HFF-Myc (cell line): ENCODE measurements around the gene BET1.

ENCODE experiments used
- DNase-seq: peaks from one replicate; pipeline ENCODE4 v3.0.0-alpha.2; 2011; ENCODE audit warnings: low read depth; ENCODE audit errors: extremely low read depth
- H3K4me3 ChIP-seq: replicated peaks from 2 replicates; pipeline ENCODE4 v1.5.1; 2011; ENCODE audit warnings: low read depth, mild to moderate bottlenecking, control low read depth, low read length
- TF ChIP-seq, protein P1 (sequence below): IDR thresholded peaks from 2 replicates; pipeline ENCODE4 v1.5.1; 2012; ENCODE audit warnings: mild to moderate bottlenecking, low read depth, low read length, control low read depth; ENCODE audit errors: missing control alignments

The BET1 gene

DNA sequence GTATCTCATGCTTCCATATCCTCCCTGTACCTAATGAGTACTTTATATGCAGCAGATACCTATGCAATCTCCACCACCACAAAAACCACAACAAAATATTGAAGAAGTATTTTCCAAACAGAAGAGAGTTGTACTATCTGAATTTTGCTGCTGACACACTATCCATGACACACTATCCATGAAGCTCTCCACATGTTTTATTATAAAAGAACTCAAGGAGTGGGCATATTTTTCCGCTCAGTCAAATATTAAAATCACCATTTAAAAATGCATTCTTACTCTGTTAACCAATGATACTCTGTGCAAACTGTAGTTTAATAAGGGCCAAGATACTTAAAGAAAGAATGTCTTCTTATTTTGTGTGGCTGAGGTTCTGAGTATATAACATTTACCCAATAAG lies 2.8 kb downstream of the BET1 start:
- H3K4me3 ChIP-seq: no peak overlapping the region
- TF ChIP-seq, protein P1, sequence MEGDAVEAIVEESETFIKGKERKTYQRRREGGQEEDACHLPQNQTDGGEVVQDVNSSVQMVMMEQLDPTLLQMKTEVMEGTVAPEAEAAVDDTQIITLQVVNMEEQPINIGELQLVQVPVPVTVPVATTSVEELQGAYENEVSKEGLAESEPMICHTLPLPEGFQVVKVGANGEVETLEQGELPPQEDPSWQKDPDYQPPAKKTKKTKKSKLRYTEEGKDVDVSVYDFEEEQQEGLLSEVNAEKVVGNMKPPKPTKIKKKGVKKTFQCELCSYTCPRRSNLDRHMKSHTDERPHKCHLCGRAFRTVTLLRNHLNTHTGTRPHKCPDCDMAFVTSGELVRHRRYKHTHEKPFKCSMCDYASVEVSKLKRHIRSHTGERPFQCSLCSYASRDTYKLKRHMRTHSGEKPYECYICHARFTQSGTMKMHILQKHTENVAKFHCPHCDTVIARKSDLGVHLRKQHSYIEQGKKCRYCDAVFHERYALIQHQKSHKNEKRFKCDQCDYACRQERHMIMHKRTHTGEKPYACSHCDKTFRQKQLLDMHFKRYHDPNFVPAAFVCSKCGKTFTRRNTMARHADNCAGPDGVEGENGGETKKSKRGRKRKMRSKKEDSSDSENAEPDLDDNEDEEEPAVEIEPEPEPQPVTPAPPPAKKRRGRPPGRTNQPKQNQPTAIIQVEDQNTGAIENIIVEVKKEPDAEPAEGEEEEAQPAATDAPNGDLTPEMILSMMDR: no peak
- no peak for DNase-seq

GRCh38 chr7:93997868-93998267 lies 6.3 kb downstream of the BET1 start:
- no peak for DNase-seq
- TF ChIP-seq, protein P1: no peak

GRCh38 chr7:93992421-93993110 lies 11.6 kb downstream of the BET1 start:
- no peak for DNase-seq
- H3K4me3 ChIP-seq: no peak overlapping the region
- TF ChIP-seq, protein P1: no peak

More at GRCh38 chr7:93997868-93998267, 6.3 kb downstream of the BET1 start:
- H3K4me3 ChIP-seq: no peak overlapping the region

DNA sequence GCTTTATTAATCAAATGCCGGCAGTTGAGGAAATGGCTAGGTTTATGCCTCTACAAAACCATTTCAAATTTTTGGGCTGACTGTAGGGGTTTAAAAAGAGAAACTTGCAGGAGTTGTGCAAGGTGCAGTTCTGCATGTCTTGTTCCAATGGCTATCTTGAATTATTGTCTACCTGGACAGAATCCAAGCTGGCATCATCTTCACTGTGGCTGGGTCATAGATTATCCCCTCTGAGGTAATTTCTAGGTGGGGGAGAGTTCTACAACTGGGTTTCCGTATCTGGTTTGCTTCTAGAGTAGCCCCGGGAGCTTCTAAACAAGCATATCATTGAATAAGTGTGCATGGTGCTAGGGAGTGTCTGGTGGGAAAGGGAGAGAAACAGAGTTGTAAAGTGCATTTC lies 16.9 kb downstream of the BET1 start:
- no peak for DNase-seq
- no peak overlapping the region for H3K4me3 ChIP-seq
- TF ChIP-seq, protein P1: no peak

DNA sequence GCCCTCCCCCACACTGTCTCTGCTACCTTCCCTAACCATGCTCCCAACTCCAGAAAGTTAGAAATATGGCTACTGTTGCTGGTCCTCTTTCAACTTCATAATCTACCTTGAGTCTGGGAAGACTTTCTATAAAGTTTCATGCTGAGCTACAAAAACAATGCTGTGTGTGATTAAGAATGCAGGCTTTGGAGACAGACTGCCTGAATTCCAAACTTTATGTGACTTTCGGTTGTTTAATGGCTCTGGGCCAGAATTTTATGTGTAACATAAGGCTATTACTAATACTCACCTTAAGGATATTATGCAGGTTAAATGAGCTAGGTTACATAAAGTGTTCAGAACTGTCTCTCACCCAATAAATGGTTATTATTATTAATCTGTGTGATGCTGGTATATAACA lies 19.1 kb downstream of the BET1 start:
- TF ChIP-seq, protein P1: no peak
- H3K4me3 ChIP-seq: no peak overlapping the region
- DNase-seq: no peak

- no peak for DNase-seq
Observed at GRCh38 chr7:93984024-93984423, 20.1 kb downstream of the BET1 start.

More at GRCh38 chr7:93984024-93984423, 20.1 kb downstream of the BET1 start:
- no peak overlapping the region for H3K4me3 ChIP-seq
- TF ChIP-seq, protein P1: no peak
